ENCODE results near the gene CRYGD.

Gene CRYGD

GRCh38 chr2:208092093-208092832 lies 32.1 kb downstream of the CRYGD start:
- TF ChIP-seq CTCF (IDR thresholded peaks at IDR 0.05; ENCODE audit: control extremely low read depth, extremely low read depth, low read depth, missing control alignments), result no peak
- ChIA-PET CTCF (interaction anchor here (1.2 to 2.3 kb wide), 3 partner anchors 14 to 346 kb away, joined by 3 to 6 read pairs (median 5); no protein-coding TSS in a partner anchor), POLR2A (no interaction called here)
- no peak for DNase-seq (ENCODE audit: extremely low spot score)

GRCh38 chr2:208090420-208090819 lies 33.9 kb downstream of the CRYGD start:
- ChIA-PET CTCF (interaction anchor here (2.2 kb wide), 1 partner anchor 13 kb away, joined by 6 read pairs; no protein-coding TSS in a partner anchor), POLR2A (no interaction called here)
- TF ChIP-seq CTCF (IDR thresholded peaks at IDR 0.05; ENCODE audit: control extremely low read depth, extremely low read depth, low read depth, missing control alignments), result no peak
- no peak for DNase-seq (ENCODE audit: extremely low spot score)

GRCh38 chr2:208086029-208086428 lies 38.3 kb downstream of the CRYGD start:
- TF ChIP-seq CTCF (IDR thresholded peaks at IDR 0.05; ENCODE audit: control extremely low read depth, extremely low read depth, low read depth, missing control alignments), result no peak
- CTCF ChIA-PET, result interaction anchor here (1.3 kb wide), 1 partner anchor 10 kb away, joined by 5 read pairs; no protein-coding TSS in a partner anchor
- DNase-seq (ENCODE audit: extremely low spot score), result no peak
- POLR2A ChIA-PET, result no interaction called here

GRCh38 chr2:208083807-208084206 lies 40.5 kb downstream of the CRYGD start:
- ChIA-PET CTCF (no interaction called here), POLR2A (no interaction called here)
- no peak for DNase-seq (ENCODE audit: extremely low spot score)
- no peak for TF ChIP-seq CTCF (IDR thresholded peaks at IDR 0.05; ENCODE audit: control extremely low read depth, extremely low read depth, low read depth, missing control alignments)

GRCh38 chr2:208077276-208077675 lies 47.0 kb downstream of the CRYGD start:
- ChIA-PET CTCF (interaction anchor here (1.3 to 9.7 kb wide), 3 partner anchors 10 to 330 kb away, joined by 3 to 119 read pairs (median 6); no protein-coding TSS in a partner anchor), POLR2A (no interaction called here)
- no peak for TF ChIP-seq CTCF (IDR thresholded peaks at IDR 0.05; ENCODE audit: control extremely low read depth, extremely low read depth, low read depth, missing control alignments)
- DNase-seq (ENCODE audit: extremely low spot score), result no peak

- DNase-seq (ENCODE audit: extremely low spot score), result no peak
- ChIA-PET CTCF (interaction anchor here (1.1 to 9.7 kb wide), 5 partner anchors 34 to 449 kb away, joined by 3 to 119 read pairs (median 4); partner anchors contain the start of gene METTL21A), POLR2A (no interaction called here)
- no peak for TF ChIP-seq CTCF (IDR thresholded peaks at IDR 0.05; ENCODE audit: control extremely low read depth, extremely low read depth, low read depth, missing control alignments)
Measured at GRCh38 chr2:208074610-208075356, 49.5 kb downstream of the CRYGD start.

Data from GM10248 (cell line).